SU-DHL-6 (cell line): Measurements from ENCODE around the gene OSBPL10.

ENCODE experiments used
- H2AFZ ChIP-seq: fragments of 200-600 bp; sonication (generic); 2 replicates; pipeline ENCODE4 v1.6.1; 2014; ENCODE audit warnings: low read depth, mild to moderate bottlenecking, moderate library complexity, mixed read lengths, antibody characterized with exemption, low read length; ENCODE audit not compliant: severe bottlenecking
- H3F3A ChIP-seq: fragments of 200-600 bp; shearing (Covaris generic); 2 replicates; pipeline ENCODE4 v1.6.0; 2016; ENCODE audit warnings: antibody characterized with exemption, mild to moderate bottlenecking; ENCODE audit not compliant: insufficient read depth
- H3K27ac ChIP-seq: fragments of 200-600 bp; sonication (generic); 2 replicates; pipeline ENCODE4 v1.5.1; 2016; ENCODE audit warnings: low read depth, mild to moderate bottlenecking, low read length, moderate library complexity, mixed read lengths
- H3K27me3 ChIP-seq: fragments of 200-600 bp; sonication (generic), shearing (Covaris generic); 2 replicates; pipeline ENCODE4 v1.6.0; 2014; ENCODE audit warnings: mild to moderate bottlenecking, low read length
- H3K36me3 ChIP-seq: fragments of 200-600 bp; sonication (generic); 2 replicates; pipeline ENCODE4 v1.6.1; 2014; ENCODE audit warnings: mild to moderate bottlenecking, low read length, mixed read lengths
- H3K4me2 ChIP-seq: fragments of 300-600, 200-600 bp; shearing (Covaris generic), sonication (generic); 2 replicates; pipeline ENCODE4 v1.6.0; 2014; ENCODE audit warnings: low read length, low read depth, mild to moderate bottlenecking; ENCODE audit not compliant: poor library complexity, severe bottlenecking
- H3K4me3 ChIP-seq: fragments of 200-600 bp; sonication (generic); 2 replicates; pipeline ENCODE4 v1.5.1; 2014; ENCODE audit warnings: antibody characterized with exemption, low read length, mild to moderate bottlenecking, mixed read lengths; ENCODE audit not compliant: insufficient read depth, poor library complexity, severe bottlenecking
- H3K79me2 ChIP-seq: fragments of 200-600 bp; sonication (generic); 2 replicates; pipeline ENCODE4 v1.6.1; 2014; ENCODE audit warnings: mild to moderate bottlenecking, low read length, moderate library complexity; ENCODE audit not compliant: insufficient read depth
- H3K9ac ChIP-seq: fragments of 200-600 bp; sonication (generic); 2 replicates; pipeline ENCODE4 v1.7.0; 2014; ENCODE audit warnings: mild to moderate bottlenecking, low read length
- H3K9me2 ChIP-seq: fragments of 200-600 bp; sonication (generic); replicated peaks from 2 replicates; pipeline ENCODE4 v1.6.1; 2014; ENCODE audit warnings: low read length; ENCODE audit not compliant: insufficient read depth
- H3K9me3 ChIP-seq: fragments of 200-600 bp; sonication (generic); 2 replicates; pipeline ENCODE4 v1.6.1; 2014; ENCODE audit warnings: low read length, mixed read lengths; ENCODE audit not compliant: insufficient read depth
- H4K20me1 ChIP-seq: fragments of 200-600 bp; sonication (generic); 2 replicates; pipeline ENCODE4 v1.6.1; 2014; ENCODE audit warnings: low read depth, mild to moderate bottlenecking, antibody characterized with exemption, low read length, moderate library complexity, mixed read lengths
- EZH2phosphoT487 ChIP-seq: fragments of 200-600 bp; sonication (generic), shearing (Covaris generic); conservative IDR thresholded peaks from 2 replicates; pipeline ENCODE4 v1.6.1; 2018; ENCODE audit warnings: mild to moderate bottlenecking, antibody characterized with exemption, low read length, moderate library complexity, mixed read lengths
- TF ChIP-seq, protein P1 (sequence below): fragments of 200-600 bp; sonication (generic); IDR thresholded peaks from one replicate; pipeline ENCODE4 v1.5.1; 2017; ENCODE audit warnings: antibody characterized with exemption, mild to moderate bottlenecking, low read length, moderate library complexity; ENCODE audit not compliant: insufficient read depth, poor library complexity, severe bottlenecking

OSBPL10 gene

DNA sequence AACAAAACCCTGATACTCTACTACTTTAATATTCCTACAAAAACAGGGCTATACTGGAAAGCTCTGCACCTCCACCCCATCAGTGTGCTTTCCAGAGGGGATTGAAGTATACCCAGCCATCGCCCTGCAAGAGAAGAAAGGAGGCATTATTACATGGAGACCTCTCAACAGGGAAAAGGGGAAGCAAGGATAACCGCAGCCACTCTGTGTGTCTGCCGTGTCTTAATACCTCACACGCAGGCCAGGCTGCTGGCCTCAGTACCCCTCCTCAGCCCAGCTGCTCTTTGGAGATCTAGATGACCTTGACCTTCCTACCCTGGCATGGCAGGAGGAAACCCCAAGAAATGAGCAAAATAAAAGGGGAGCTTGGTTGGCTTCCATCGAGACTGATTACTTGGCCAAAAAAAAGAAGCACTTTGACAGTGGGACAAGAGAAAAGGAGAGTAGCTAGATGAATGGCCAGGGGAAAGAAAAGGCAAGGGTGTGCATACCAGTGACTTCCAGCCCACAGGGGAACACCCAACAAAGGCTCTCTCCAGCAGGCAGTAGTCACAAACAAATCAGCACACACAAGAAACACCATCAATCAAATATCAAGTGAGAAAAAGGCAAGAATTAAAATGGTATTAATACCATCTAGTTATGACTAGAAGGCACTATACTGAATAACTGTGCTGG lies 318.9 kb downstream of the OSBPL10 start:
- H3K27ac ChIP-seq = no peak overlapping the region

DNA sequence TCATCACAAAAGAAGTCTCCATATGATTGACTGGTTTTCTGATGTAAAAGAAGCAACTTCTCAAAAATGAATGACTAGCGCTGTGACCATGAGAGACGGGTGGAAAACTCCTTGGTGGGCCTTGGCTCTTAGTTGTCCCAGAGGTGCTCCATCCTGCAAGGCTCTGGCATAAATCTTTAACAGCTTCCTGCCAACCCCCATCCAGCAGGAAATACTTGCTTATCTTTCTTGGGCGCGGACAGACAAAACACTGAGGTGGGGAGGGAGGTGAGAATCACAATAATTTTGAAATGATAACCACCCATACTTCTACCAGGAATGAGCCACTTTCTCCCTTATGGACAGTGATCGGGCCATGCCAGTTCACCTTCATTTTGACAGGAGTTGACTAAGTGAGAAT lies 319.8 kb downstream of the OSBPL10 start:
- no peak overlapping the region for H3K4me3 ChIP-seq
- H2AFZ ChIP-seq = no peak overlapping the region
- peaks cover 45% of the 10 kb centered on the region for H3K36me3 ChIP-seq
- H4K20me1 ChIP-seq = no peaks in the 10 kb centered on the region
- no peak overlapping the region for H3K9ac ChIP-seq
- H3K9me2 ChIP-seq = no peaks in the 10 kb centered on the region
- H3K27me3 ChIP-seq = no peaks in the 10 kb centered on the region
- TF ChIP-seq EZH2phosphoT487 = no peak
- TF ChIP-seq, protein P1, sequence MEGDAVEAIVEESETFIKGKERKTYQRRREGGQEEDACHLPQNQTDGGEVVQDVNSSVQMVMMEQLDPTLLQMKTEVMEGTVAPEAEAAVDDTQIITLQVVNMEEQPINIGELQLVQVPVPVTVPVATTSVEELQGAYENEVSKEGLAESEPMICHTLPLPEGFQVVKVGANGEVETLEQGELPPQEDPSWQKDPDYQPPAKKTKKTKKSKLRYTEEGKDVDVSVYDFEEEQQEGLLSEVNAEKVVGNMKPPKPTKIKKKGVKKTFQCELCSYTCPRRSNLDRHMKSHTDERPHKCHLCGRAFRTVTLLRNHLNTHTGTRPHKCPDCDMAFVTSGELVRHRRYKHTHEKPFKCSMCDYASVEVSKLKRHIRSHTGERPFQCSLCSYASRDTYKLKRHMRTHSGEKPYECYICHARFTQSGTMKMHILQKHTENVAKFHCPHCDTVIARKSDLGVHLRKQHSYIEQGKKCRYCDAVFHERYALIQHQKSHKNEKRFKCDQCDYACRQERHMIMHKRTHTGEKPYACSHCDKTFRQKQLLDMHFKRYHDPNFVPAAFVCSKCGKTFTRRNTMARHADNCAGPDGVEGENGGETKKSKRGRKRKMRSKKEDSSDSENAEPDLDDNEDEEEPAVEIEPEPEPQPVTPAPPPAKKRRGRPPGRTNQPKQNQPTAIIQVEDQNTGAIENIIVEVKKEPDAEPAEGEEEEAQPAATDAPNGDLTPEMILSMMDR = no peak
- peaks cover 5% of the 10 kb centered on the region; the same call in 1 of the 2 replicates for H3F3A ChIP-seq
- H3K27ac ChIP-seq = no peak overlapping the region
- H3K4me2 ChIP-seq = no peak overlapping the region
- no peaks in the 10 kb centered on the region for H3K9me3 ChIP-seq
- no peaks in the 10 kb centered on the region for H3K79me2 ChIP-seq

More for the DNA sequence above, 318.9 kb downstream of the OSBPL10 start:
- H3K27me3 ChIP-seq = no peaks in the 10 kb centered on the region
- H3K4me2 ChIP-seq = no peak overlapping the region
- H3K9me3 ChIP-seq = no peaks in the 10 kb centered on the region
- H3K9ac ChIP-seq = no peak overlapping the region
- peaks cover 5% of the 10 kb centered on the region; the same call in 1 of the 2 replicates for H3F3A ChIP-seq
- H3K36me3 ChIP-seq = peaks cover 41% of the 10 kb centered on the region
- H3K9me2 ChIP-seq = no peaks in the 10 kb centered on the region
- H4K20me1 ChIP-seq = no peaks in the 10 kb centered on the region
- TF ChIP-seq, protein P1 = no peak
- no peak for TF ChIP-seq EZH2phosphoT487
- H2AFZ ChIP-seq = no peak overlapping the region
- H3K79me2 ChIP-seq = no peaks in the 10 kb centered on the region
- H3K4me3 ChIP-seq = no peak overlapping the region

- no peaks in the 10 kb centered on the region for H3K9me2 ChIP-seq
- no peaks in the 10 kb centered on the region for H3K27me3 ChIP-seq
- no peak for TF ChIP-seq EZH2phosphoT487
- peaks cover 54% of the 10 kb centered on the region for H3K36me3 ChIP-seq
- no peak overlapping the region for H3K27ac ChIP-seq
- H3K9ac ChIP-seq = no peak overlapping the region
- H3F3A ChIP-seq = peaks cover 5% of the 10 kb centered on the region; the same call in 1 of the 2 replicates
- no peaks in the 10 kb centered on the region for H3K9me3 ChIP-seq
- H3K79me2 ChIP-seq = no peaks in the 10 kb centered on the region
- H2AFZ ChIP-seq = no peak overlapping the region
- no peaks in the 10 kb centered on the region for H4K20me1 ChIP-seq
- no peak overlapping the region for H3K4me2 ChIP-seq
- H3K4me3 ChIP-seq = no peak overlapping the region
These were observed 321.8 kb downstream of the OSBPL10 start for GRCh38 chr3:31659246-31659645.

- no peak for TF ChIP-seq EZH2phosphoT487
- TF ChIP-seq, protein P1 = no peak
- Histone ChIP-seq H3K79me2 (no peaks in the 10 kb centered on the region), H3K27me3 (no peaks in the 10 kb centered on the region), H2AFZ (no peak overlapping the region), H3K4me2 (no peak overlapping the region), H3K9me2 (no peaks in the 10 kb centered on the region), H3K9me3 (no peaks in the 10 kb centered on the region), H3K36me3 (peaks cover 52% of the 10 kb centered on the region), H3K9ac (no peak overlapping the region), H3K27ac (no peak overlapping the region), H3F3A (peaks cover 6% of the 10 kb centered on the region; the same call in 1 of the 2 replicates), H4K20me1 (no peaks in the 10 kb centered on the region), H3K4me3 (no peak overlapping the region)
These were observed 326.1 kb downstream of the OSBPL10 start for GRCh38 chr3:31654998-31655397.
